Bronchial epithelial cell (primary cell): ENCODE measurements around the gene APOO. TPM values are rescaled to one million over a fixed set of nuclear protein-coding genes. Genes with fewer than 3 reads are reported as not detected.

Experiments used
- DNase-seq: peaks from one replicate; pipeline ENCODE4 v3.0.0-alpha.2; 2010; ENCODE audit warnings: low read depth
- FAIRE-seq: peaks from 2 replicates; lab custom pipeline; 2011; peaks lifted over from hg19 to GRCh38; lab: Jason Lieb, UNC
- H3K27me3 ChIP-seq: 2 replicates; pipeline ENCODE4 v1.5.1; 2011; ENCODE audit warnings: low read length; ENCODE audit not compliant: control insufficient read depth, insufficient read depth
- H3K36me3 ChIP-seq: 2 replicates; pipeline ENCODE4 v1.5.1; 2011; ENCODE audit warnings: low read length; ENCODE audit not compliant: control insufficient read depth, insufficient read depth
- H3K4me3 ChIP-seq: 2 replicates; pipeline ENCODE4 v1.5.1; 2011; ENCODE audit warnings: mild to moderate bottlenecking, low read depth, low read length, control low read depth
- total RNA-seq: library from RNA; depleted of rRNA; stranded (reverse); fragments of >200 nt; gene quantifications from 2 replicates; pipeline ENCODE4 v1.2.1, GENCODE V29; 2014
- TF ChIP-seq, protein P1 (sequence below): IDR thresholded peaks from 2 replicates; pipeline ENCODE4 v1.5.1; 2011; ENCODE audit warnings: mild to moderate bottlenecking, moderate library complexity, low read length, control low read depth, inconsistent platforms; ENCODE audit not compliant: insufficient read depth, severe bottlenecking

The APOO gene
- total RNA-seq, 1 donor from 2014 or later = 7.4 TPM

DNA sequence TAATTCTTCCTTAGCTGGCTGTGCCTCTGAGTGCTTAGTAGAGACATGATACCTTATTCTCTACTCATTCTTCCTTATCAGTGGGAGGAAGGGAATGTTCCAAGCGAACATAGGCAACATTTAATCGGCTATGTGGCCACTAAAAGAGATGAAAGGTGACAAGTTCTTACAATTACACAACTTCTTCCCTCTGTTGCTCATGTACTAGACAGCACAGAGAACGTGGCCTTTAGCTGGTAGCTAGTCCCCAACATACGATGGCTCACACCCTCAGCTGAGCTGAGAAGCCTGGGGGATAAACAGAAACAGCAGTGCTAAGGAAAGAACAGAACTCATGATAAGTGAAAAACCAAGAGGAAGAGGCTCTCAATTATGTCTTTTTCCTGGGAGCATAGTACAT is 52.2 kb downstream of the APOO start:
- FAIRE-seq = no peak
- no peak for DNase-seq
- Histone ChIP-seq H3K27me3 (no peaks in the 10 kb centered on the region), H3K4me3 (no peak overlapping the region), H3K36me3 (peaks cover 1% of the 10 kb centered on the region)
- TF ChIP-seq, protein P1, sequence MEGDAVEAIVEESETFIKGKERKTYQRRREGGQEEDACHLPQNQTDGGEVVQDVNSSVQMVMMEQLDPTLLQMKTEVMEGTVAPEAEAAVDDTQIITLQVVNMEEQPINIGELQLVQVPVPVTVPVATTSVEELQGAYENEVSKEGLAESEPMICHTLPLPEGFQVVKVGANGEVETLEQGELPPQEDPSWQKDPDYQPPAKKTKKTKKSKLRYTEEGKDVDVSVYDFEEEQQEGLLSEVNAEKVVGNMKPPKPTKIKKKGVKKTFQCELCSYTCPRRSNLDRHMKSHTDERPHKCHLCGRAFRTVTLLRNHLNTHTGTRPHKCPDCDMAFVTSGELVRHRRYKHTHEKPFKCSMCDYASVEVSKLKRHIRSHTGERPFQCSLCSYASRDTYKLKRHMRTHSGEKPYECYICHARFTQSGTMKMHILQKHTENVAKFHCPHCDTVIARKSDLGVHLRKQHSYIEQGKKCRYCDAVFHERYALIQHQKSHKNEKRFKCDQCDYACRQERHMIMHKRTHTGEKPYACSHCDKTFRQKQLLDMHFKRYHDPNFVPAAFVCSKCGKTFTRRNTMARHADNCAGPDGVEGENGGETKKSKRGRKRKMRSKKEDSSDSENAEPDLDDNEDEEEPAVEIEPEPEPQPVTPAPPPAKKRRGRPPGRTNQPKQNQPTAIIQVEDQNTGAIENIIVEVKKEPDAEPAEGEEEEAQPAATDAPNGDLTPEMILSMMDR = no peak

DNA sequence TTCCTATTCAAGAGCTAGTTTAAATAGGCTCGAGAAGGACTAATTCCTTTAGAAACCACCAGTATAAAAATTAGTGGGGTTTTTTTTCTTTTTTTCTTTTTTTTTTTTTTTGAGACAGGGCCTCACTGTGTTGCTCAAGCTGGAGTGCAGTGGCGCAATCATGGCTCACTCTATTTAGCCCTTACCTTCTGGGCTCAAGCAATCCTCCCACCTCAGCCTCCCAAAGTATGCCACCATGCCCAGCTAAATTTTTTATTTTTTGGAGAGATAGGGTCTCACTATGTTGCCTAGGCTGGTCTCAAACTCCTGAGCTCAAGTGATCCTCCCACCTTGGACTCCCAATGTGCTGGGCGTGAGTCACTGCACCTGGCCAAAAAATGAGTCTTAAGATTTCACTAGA is 52.8 kb downstream of the APOO start:
- Histone ChIP-seq H3K36me3 (no peaks in the 10 kb centered on the region), H3K27me3 (no peaks in the 10 kb centered on the region), H3K4me3 (no peak overlapping the region)
- DNase-seq (no peak), FAIRE-seq (no peak)
- TF ChIP-seq, protein P1 = no peak

DNA sequence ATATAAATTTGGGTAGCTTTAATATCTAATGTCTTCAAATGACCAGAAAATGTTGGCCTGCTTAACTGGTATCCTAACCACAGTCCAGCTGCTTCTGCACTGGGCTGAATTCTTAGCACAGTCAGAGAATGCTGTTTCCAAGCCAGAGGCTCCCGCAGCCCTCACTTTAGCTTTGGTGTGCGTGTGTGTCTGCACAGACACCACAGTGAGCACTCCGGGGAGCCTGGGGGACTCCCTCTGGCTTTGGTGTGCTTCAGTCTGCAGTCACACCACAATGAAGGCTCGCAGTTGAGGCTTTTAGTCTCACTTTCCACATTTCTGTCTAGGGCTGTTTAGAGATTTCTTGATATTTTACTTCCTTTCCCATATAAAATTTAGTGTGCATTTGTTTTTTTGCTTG is 53.6 kb downstream of the APOO start:
- Histone ChIP-seq H3K36me3 (no peaks in the 10 kb centered on the region), H3K27me3 (no peaks in the 10 kb centered on the region), H3K4me3 (no peak overlapping the region)
- FAIRE-seq (no peak), DNase-seq (no peak)
- TF ChIP-seq, protein P1 = no peak

DNA sequence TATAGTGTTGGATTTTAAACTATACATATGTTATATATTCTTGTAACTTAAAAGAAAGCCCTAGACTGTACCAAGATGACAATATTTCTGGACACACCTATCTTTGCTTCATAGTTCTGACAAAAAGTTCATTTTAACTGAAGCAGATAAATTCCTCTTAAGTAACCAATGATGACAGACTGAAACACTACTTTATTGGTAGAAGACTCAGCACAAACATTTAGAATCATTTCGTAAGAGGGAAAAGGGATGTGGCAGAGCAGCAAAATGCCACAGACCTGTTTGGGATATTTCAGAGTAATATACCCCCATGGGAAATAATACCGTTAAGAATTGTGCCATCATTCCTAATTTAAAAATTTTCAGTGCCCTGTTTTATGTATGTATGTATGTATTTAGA is 56.2 kb downstream of the APOO start:
- FAIRE-seq (no peak), DNase-seq (no peak)
- Histone ChIP-seq H3K27me3 (no peaks in the 10 kb centered on the region), H3K36me3 (no peaks in the 10 kb centered on the region), H3K4me3 (no peak overlapping the region)
- TF ChIP-seq, protein P1 = no peak

DNA sequence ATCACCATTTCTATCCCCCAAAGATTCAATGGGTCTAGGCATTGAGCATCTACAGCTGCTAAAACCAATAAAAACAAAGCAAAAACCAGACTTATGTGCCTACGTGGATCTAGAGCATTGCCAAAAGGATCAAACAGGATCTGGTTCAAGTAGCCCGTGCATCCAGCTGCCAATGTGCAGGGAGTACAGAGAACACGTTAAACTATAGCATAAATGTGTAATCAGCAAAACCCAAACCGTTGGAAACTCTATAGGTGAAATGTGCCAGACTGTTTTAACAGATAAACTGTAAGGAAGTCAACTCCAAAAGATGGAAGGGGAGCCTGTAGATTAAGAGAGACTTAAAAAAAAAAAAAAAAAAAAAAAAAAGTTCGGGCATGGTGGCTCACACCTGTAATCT is 58.5 kb downstream of the APOO start:
- no peak for DNase-seq
- Histone ChIP-seq H3K36me3 (no peaks in the 10 kb centered on the region), H3K27me3 (no peaks in the 10 kb centered on the region), H3K4me3 (no peak overlapping the region)
- no peak for FAIRE-seq
- TF ChIP-seq, protein P1 = no peak

DNA sequence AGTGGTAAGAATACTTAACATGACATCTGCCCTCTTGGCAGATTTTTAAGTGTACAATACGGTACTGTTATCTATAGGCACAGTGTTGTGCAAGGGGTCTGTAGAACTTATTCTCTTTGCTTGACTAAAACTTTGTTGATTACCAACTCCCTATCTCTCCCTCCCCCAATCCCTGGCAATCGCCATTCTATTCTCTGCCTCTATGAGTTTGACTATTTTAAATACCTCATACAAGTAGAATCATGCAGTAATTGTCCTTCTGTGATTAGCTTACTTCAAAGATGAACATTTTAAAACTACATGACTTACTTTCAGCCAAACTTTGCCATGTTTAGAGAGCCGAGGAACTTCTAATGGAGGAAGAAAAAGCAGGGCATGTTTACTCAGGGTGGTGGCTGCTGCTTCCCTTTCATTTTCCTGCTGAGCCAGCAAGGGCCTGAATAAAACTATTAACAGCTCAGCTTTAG is 62.4 kb downstream of the APOO start:
- no peak for FAIRE-seq
- Histone ChIP-seq H3K4me3 (no peak overlapping the region), H3K36me3 (no peaks in the 10 kb centered on the region), H3K27me3 (no peaks in the 10 kb centered on the region)
- TF ChIP-seq, protein P1 = no peak
- peak; percentile 34 for DNase-seq
